Stimulated activated CD4-positive, alpha-beta T cell treated with anti-CD3 and anti-CD28 coated beads, Interleukin-4, amount 100 ng/mL, for 48 hours (primary cell): Measurements from ENCODE around the gene CLDN17.

Source experiments
- DNase-seq, 2 donors: peaks; one replicate each; pipeline ENCODE4 v3.0.0-alpha.2; 2020; ENCODE audit warnings: low read depth in 2 of 2

The CLDN17 gene

GRCh38 chr21:30166705-30167104 lies at the start of gene CLDN17:
CLDN17 (minus strand) TSS chr21:30166805; CDS start chr21:30166617, 188 bp downstream.
- no peak for DNase-seq

GRCh38 chr21:30216041-30216723 lies 49.6 kb upstream of the CLDN17 start, which contains the start of gene CLDN8:
CLDN8 (minus strand) TSS chr21:30216097; CDS start chr21:30215925, 172 bp downstream.
- no peak for DNase-seq

GRCh38 chr21:30211071-30211470 lies 44.5 kb upstream of the CLDN17 start:
- DNase-seq, result no peak

GRCh38 chr21:30209601-30210000 lies 43.0 kb upstream of the CLDN17 start:
- DNase-seq, result no peak

GRCh38 chr21:30207252-30207579 lies 40.6 kb upstream of the CLDN17 start:
- DNase-seq, result no peak

GRCh38 chr21:30206551-30207251 lies 40.1 kb upstream of the CLDN17 start:
- DNase-seq, result no peak

- no peak for DNase-seq
These were observed 33.4 kb upstream of the CLDN17 start for GRCh38 chr21:30200000-30200399.

GRCh38 chr21:30194701-30195299 lies 28.2 kb upstream of the CLDN17 start:
- no peak for DNase-seq

GRCh38 chr21:30193201-30193600 lies 26.6 kb upstream of the CLDN17 start:
- DNase-seq, result no peak

GRCh38 chr21:30190554-30190953 lies 23.9 kb upstream of the CLDN17 start:
- no peak for DNase-seq

GRCh38 chr21:30189773-30190172 lies 23.2 kb upstream of the CLDN17 start:
- DNase-seq, result no peak

GRCh38 chr21:30186242-30186641 lies 19.6 kb upstream of the CLDN17 start:
- no peak for DNase-seq

- no peak for DNase-seq
These were observed 1.5 kb upstream of the CLDN17 start for GRCh38 chr21:30168086-30168485.

GRCh38 chr21:30166171-30166570 lies 434 bp downstream of the CLDN17 start:
- DNase-seq, result no peak

GRCh38 chr21:30164796-30165195 lies 1.8 kb downstream of the CLDN17 start:
- DNase-seq, result no peak

GRCh38 chr21:30153697-30154340 lies 12.8 kb downstream of the CLDN17 start:
- DNase-seq, result no peak

- DNase-seq, result no peak
These were observed 13.8 kb downstream of the CLDN17 start for GRCh38 chr21:30152792-30153191.

- DNase-seq, result no peak
These were observed 17.7 kb downstream of the CLDN17 start for GRCh38 chr21:30148906-30149305.

GRCh38 chr21:30146558-30147282 lies 19.9 kb downstream of the CLDN17 start:
- DNase-seq, result no peak

- no peak for DNase-seq
These were observed 28.1 kb downstream of the CLDN17 start for GRCh38 chr21:30138483-30138882.

GRCh38 chr21:30129246-30129645 lies 37.4 kb downstream of the CLDN17 start:
- no peak for DNase-seq

GRCh38 chr21:30126576-30126975 lies 40.0 kb downstream of the CLDN17 start:
- DNase-seq, result no peak
